K562 (cell line): Measurements from ENCODE around the gene CRYBG1. TPM values are rescaled to one million over a fixed set of nuclear protein-coding genes. Genes with fewer than 3 reads are reported as not detected.
A peak's percentile ranks its signal among the peaks of the same experiment; 100 is the strongest.

Experiments used
- CBX2 ChIP-seq: fragments of 200-600 bp; sonication (generic); IDR thresholded peaks from one replicate; pipeline ENCODE4 v1.6.1; 2012; ENCODE audit warnings: mild to moderate bottlenecking, low read length, inconsistent platforms; ENCODE audit not compliant: insufficient read depth, poor library complexity, severe bottlenecking
- CCNT2 ChIP-seq: IDR thresholded peaks from 2 replicates; pipeline ENCODE4 v1.6.1; 2011; ENCODE audit warnings: borderline replicate concordance, low read depth, mild to moderate bottlenecking, moderate library complexity, mixed read lengths, low read length; ENCODE audit not compliant: insufficient read length; ENCODE audit errors: extremely low read depth
- CHCHD3 ChIP-seq: fragments of 250-450 bp; sonication (Bioruptor Pico); IDR thresholded peaks from 2 replicates; pipeline ENCODE4 v2.1.2; 2022; ENCODE audit warnings: mild to moderate bottlenecking
- GABPB1 ChIP-seq: sonication (generic); formaldehyde crosslinking; IDR thresholded peaks from 2 replicates; pipeline ENCODE4 v1.8.0; 2022; ENCODE audit warnings: mild to moderate bottlenecking, missing genetic modification reagents
- GATAD2A ChIP-seq: fragments of 450-650 bp; IDR thresholded peaks from 2 replicates; pipeline ENCODE4 v1.6.1; 2017
- HDAC1 ChIP-seq, 2 experiments: fragments of 450-650 bp; IDR thresholded peaks; 2 replicates each; pipeline ENCODE4 v1.6.1; 2016 to 2017; ENCODE audit warnings: inconsistent platforms in 1 of 2, mild to moderate bottlenecking in 1 of 2, moderate library complexity in 1 of 2
- ILF3 ChIP-seq: fragments of 450-650 bp; IDR thresholded peaks from 2 replicates; pipeline ENCODE4 v1.6.1; 2018; ENCODE audit warnings: antibody characterized with exemption, mild to moderate bottlenecking, moderate library complexity, borderline replicate concordance
- KAT2B ChIP-seq: IDR thresholded peaks from one replicate; pipeline ENCODE4 v1.6.1; 2012; ENCODE audit warnings: low read depth, mild to moderate bottlenecking, control low read depth, inconsistent platforms, low read length, moderate library complexity
- LCOR ChIP-seq: sonication (generic); formaldehyde crosslinking; IDR thresholded peaks from 2 replicates; pipeline ENCODE4 v1.8.0; 2022; ENCODE audit warnings: mild to moderate bottlenecking, missing genetic modification reagents
- MAFF ChIP-seq: IDR thresholded peaks from 2 replicates; pipeline ENCODE4 v1.6.1; 2012; ENCODE audit warnings: low read length, improper control_type of control experiment
- NCOR1 ChIP-seq: fragments of 450-650 bp; IDR thresholded peaks from 2 replicates; pipeline ENCODE4 v1.6.1; 2016; ENCODE audit warnings: mild to moderate bottlenecking, moderate library complexity
- NFATC3 ChIP-seq: fragments of 450-650 bp; IDR thresholded peaks from 2 replicates; pipeline ENCODE4 v1.6.1; 2017; ENCODE audit warnings: mild to moderate bottlenecking
- NFE2L1 ChIP-seq: fragments of 450-650 bp; IDR thresholded peaks from 2 replicates; pipeline ENCODE4 v1.6.1; 2016; ENCODE audit warnings: missing genetic modification characterization, low read depth, mild to moderate bottlenecking, missing compliant biosample characterization, moderate library complexity, borderline replicate concordance
- SMAD2 ChIP-seq: fragments of 150-350 bp; IDR thresholded peaks from 2 replicates; pipeline ENCODE4 v1.6.1; 2014; ENCODE audit warnings: low read depth, mild to moderate bottlenecking, low read length
- TAF15 ChIP-seq: fragments of 200-400 bp; formaldehyde crosslinking; IDR thresholded peaks from 2 replicates; pipeline ENCODE4 v1.6.1; 2017; ENCODE audit warnings: mild to moderate bottlenecking, low read depth, low read length, moderate library complexity
- TEAD4 ChIP-seq, 2 experiments: sonication (generic) in 1 of 2; formaldehyde crosslinking in 1 of 2; IDR thresholded peaks; 2 replicates each; pipeline versions ENCODE4 v1.6.1 to v1.8.0; 2012 to 2022; ENCODE audit warnings: borderline replicate concordance in 1 of 2, inconsistent platforms in 1 of 2, low read length in 1 of 2, mild to moderate bottlenecking in 1 of 2, missing genetic modification reagents in 1 of 2
- ZNF124 ChIP-seq: sonication (generic); formaldehyde crosslinking; IDR thresholded peaks from 2 replicates; pipeline ENCODE4 v1.8.1; 2022; ENCODE audit warnings: missing genetic modification reagents
- ZNF140 ChIP-seq: fragments of 250-450 bp; sonication (Bioruptor Pico); IDR thresholded peaks from 2 replicates; pipeline ENCODE4 v1.8.0; 2021; ENCODE audit warnings: moderate library complexity, mild to moderate bottlenecking, inconsistent platforms
- ZNF282 ChIP-seq: sonication (generic); formaldehyde crosslinking; IDR thresholded peaks from 2 replicates; pipeline ENCODE4 v1.8.1; 2023; ENCODE audit warnings: missing genetic modification reagents
- ZNF507 ChIP-seq: conservative IDR thresholded peaks from 2 replicates; pipeline ENCODE4 v1.6.1; 2017; ENCODE audit warnings: missing genetic modification characterization, missing compliant biosample characterization
- polyA plus RNA-seq, 8 experiments: library from polyadenylated mRNA; depleted of rRNA in 4 of 8; stranded (reverse) in 5 of 8; unstranded in 3 of 8; fragments of >200 nt; fragmentation: Nextera tagmentation in 2 of 8; fragmentation: Illumina TruSeq in 1 of 8; extraction: Ambion mirVana in 2 of 8; extraction: Trizol in 1 of 8; gene quantifications; 2 replicates each; pipeline versions ENCODE4 v1.2.1 to v1.2.3, GENCODE V29; 2011 to 2014; ENCODE audit warnings: inconsistent platforms in 1 of 8, missing spikeins in 1 of 8
- total RNA-seq, 7 experiments: library from RNA; depleted of rRNA in 6 of 7; stranded (reverse); fragments of >200 nt in 6 of 7; fragmentation: Illumina TruSeq in 2 of 7; extraction: Trizol in 2 of 7; gene quantifications; 2 replicates each; pipeline versions ENCODE4 v1.2.1 to v1.2.3, GENCODE V29; 2011 to 2021; ENCODE audit warnings: low replicate concordance in 1 of 7
- TF ChIP-seq, protein P1 (sequence below): fragments of 450-650 bp; conservative IDR thresholded peaks from 2 replicates; pipeline ENCODE4 v1.6.1; 2016; ENCODE audit warnings: missing genetic modification characterization, low read depth, mild to moderate bottlenecking, missing compliant biosample characterization, moderate library complexity
- TF ChIP-seq, protein P2 (sequence below): IDR thresholded peaks from 3 replicates; pipeline ENCODE4 v1.6.1; 2011; ENCODE audit warnings: borderline replicate concordance, mild to moderate bottlenecking, moderate library complexity; ENCODE audit not compliant: insufficient read length; ENCODE audit errors: extremely low read depth
- TF ChIP-seq, protein P3 (sequence below): IDR thresholded peaks from 2 replicates; pipeline ENCODE4 v1.6.1; 2014; ENCODE audit warnings: antibody characterized with exemption

CRYBG1 gene
- total and polyA plus RNA-seq, 9 of the 15 experiments (the other 6 are each of a cell fraction or from before 2014, with no cell fraction given), result 0.07 to 0.47 (median 0.11) TPM

DNA sequence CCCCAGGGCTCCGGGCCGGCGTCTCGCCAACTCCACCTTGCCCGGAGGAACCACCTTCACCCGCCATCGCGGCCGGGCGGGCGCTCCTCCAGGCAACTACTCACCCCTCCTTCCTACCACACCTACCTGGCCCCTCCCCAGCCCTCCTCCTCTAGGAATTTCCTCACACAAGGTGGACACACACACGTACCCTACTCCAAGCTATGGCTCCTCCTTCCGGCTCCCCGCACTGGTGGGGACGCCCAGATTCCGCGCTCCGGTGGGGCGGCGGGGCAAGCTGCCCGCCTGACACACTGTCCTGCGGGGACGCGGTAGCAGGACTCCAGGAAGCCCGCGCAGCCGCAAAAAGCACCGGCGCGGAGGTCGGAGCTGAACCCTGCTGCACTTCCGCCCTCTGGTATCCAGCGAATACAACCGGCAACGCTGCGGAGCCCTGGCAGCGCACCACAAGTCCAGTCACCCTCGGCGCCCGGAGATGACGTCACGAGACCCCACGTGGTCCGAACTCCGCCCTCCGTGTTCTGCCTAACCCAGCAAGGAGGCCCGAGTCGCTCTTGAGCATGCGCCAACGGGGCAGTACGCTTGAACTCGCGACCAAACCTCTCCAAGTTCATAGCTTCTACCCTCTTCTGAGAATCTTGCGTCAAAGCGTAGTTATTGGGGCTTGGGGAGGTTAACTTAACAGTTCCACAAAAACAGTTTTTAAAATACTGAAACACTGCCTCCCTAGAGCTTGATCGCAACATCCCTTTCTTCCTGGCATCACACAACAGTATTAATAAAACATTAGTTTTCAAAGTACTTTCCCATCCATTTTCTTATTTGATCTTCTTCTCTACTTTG is 35.0 kb upstream of the CRYBG1 start, which contains the start of gene ATG5 (continued):
- TF ChIP-seq, protein P1, sequence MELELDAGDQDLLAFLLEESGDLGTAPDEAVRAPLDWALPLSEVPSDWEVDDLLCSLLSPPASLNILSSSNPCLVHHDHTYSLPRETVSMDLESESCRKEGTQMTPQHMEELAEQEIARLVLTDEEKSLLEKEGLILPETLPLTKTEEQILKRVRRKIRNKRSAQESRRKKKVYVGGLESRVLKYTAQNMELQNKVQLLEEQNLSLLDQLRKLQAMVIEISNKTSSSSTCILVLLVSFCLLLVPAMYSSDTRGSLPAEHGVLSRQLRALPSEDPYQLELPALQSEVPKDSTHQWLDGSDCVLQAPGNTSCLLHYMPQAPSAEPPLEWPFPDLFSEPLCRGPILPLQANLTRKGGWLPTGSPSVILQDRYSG (tag), result no peak
- no peak for TF ChIP-seq MAFF
- TF ChIP-seq CCNT2, result peak; percentile 68
- TF ChIP-seq HDAC1 (IDR thresholded peaks at IDR 0.05), result peak in 1 of 2 experiments; percentile 93; a peak in 2 of 4 replicates
- TF ChIP-seq TAF15, result no peak
- TF ChIP-seq CBX2, result no peak
- peak; percentile 98 for TF ChIP-seq GABPB1
- TF ChIP-seq KAT2B, result peak; percentile 25
- no peak; the same call in 1 of the 2 replicates for TF ChIP-seq NCOR1
- TF ChIP-seq ZNF140 (CRISPR knock-in tag), result no peak
- 0 out of 2 replicates have a peak, but pooled peaks have one; percentile 18 for TF ChIP-seq GATAD2A
- TF ChIP-seq ILF3, result no peak
- TF ChIP-seq, protein P2, sequence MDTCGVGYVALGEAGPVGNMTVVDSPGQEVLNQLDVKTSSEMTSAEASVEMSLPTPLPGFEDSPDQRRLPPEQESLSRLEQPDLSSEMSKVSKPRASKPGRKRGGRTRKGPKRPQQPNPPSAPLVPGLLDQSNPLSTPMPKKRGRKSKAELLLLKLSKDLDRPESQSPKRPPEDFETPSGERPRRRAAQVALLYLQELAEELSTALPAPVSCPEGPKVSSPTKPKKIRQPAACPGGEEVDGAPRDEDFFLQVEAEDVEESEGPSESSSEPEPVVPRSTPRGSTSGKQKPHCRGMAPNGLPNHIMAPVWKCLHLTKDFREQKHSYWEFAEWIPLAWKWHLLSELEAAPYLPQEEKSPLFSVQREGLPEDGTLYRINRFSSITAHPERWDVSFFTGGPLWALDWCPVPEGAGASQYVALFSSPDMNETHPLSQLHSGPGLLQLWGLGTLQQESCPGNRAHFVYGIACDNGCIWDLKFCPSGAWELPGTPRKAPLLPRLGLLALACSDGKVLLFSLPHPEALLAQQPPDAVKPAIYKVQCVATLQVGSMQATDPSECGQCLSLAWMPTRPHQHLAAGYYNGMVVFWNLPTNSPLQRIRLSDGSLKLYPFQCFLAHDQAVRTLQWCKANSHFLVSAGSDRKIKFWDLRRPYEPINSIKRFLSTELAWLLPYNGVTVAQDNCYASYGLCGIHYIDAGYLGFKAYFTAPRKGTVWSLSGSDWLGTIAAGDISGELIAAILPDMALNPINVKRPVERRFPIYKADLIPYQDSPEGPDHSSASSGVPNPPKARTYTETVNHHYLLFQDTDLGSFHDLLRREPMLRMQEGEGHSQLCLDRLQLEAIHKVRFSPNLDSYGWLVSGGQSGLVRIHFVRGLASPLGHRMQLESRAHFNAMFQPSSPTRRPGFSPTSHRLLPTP, result no peak
- peak; percentile 27 for TF ChIP-seq TEAD4 (IDR thresholded peaks at IDR 0.05; ENCODE audit: low read length)
- TF ChIP-seq TEAD4 (CRISPR knock-in tag; IDR thresholded peaks at IDR 0.05; ENCODE audit: borderline replicate concordance), result no peak
- no peak for TF ChIP-seq ZNF124 (CRISPR knock-in tag)
- TF ChIP-seq SMAD2, result no peak
- TF ChIP-seq, protein P3, sequence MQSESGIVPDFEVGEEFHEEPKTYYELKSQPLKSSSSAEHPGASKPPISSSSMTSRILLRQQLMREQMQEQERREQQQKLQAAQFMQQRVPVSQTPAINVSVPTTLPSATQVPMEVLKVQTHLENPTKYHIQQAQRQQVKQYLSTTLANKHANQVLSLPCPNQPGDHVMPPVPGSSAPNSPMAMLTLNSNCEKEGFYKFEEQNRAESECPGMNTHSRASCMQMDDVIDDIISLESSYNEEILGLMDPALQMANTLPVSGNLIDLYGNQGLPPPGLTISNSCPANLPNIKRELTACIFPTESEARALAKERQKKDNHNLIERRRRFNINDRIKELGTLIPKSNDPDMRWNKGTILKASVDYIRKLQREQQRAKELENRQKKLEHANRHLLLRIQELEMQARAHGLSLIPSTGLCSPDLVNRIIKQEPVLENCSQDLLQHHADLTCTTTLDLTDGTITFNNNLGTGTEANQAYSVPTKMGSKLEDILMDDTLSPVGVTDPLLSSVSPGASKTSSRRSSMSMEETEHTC, result peak; percentile 66; the same call in 1 of the 2 replicates
- no peak for TF ChIP-seq CHCHD3
- TF ChIP-seq NFATC3, result no peak
- peak; percentile 82; the same call in 1 of the 2 replicates for TF ChIP-seq LCOR (CRISPR knock-in tag)
- no peak for TF ChIP-seq ZNF282
- no peak for TF ChIP-seq NFE2L1 (tag)
- no peak for TF ChIP-seq ZNF507
